HEK293 (cell line): ENCODE results near the gene LRP2BP.

Experiments used
- CTCF ChIA-PET: fragments of 350-600 bp; formaldehyde crosslinking; extraction: SDS; loops from one replicate; lab custom pipeline; 2021; ENCODE audit warnings: antibody characterized with exemption; lab: Yijun Ruan, JAX
- POLR2A ChIA-PET: fragments of 300-600 bp; formaldehyde crosslinking; extraction: SDS; loops from one replicate; lab custom pipeline; 2020; ENCODE audit warnings: antibody characterized with exemption, inconsistent platforms; lab: Yijun Ruan, JAX
- H3K27ac ChIP-seq: fragments of 200-500 bp; sonication (Bioruptor generic); 2 replicates; pipeline ENCODE4 v1.5.1; 2014; ENCODE audit warnings: low read depth, low read length, control low read depth, inconsistent platforms; ENCODE audit errors: extremely low read depth
- H3K36me3 ChIP-seq, 2 experiments: fragments of 200-500 bp in 1 of 2; sonication (Bioruptor generic) in 1 of 2; 1 replicate in 1 of 2; 2 replicates in 1 of 2; pipeline ENCODE4 v1.5.1; 2014 to 2017; ENCODE audit warnings: inconsistent platforms in 2 of 2, low read length in 2 of 2; ENCODE audit not compliant: control insufficient read depth in 2 of 2, insufficient read depth in 1 of 2
- H3K4me1 ChIP-seq: fragments of 200-500 bp; sonication (Bioruptor generic); 2 replicates; pipeline ENCODE4 v1.5.1; 2014; ENCODE audit warnings: mild to moderate bottlenecking, low read length, inconsistent platforms; ENCODE audit not compliant: control insufficient read depth, insufficient read depth
- H3K4me3 ChIP-seq: 2 replicates; pipeline ENCODE4 v1.5.1; 2011; ENCODE audit warnings: low read depth, mild to moderate bottlenecking, control low read depth, low read length, moderate library complexity
- H3K9me3 ChIP-seq: fragments of 200-500 bp; sonication (Bioruptor generic); 2 replicates; pipeline ENCODE4 v1.5.1; 2014; ENCODE audit warnings: low read depth, low read length, inconsistent platforms; ENCODE audit not compliant: control insufficient read depth, insufficient read depth
- BCL11A ChIP-seq: fragments of 450-650 bp; formaldehyde crosslinking; IDR thresholded peaks from 2 replicates; pipeline ENCODE4 v1.5.1; 2016; ENCODE audit warnings: low read depth, missing biosample characterization, missing genetic modification characterization
- HOXD13 ChIP-seq: sonication (generic); formaldehyde crosslinking; IDR thresholded peaks from 2 replicates; pipeline ENCODE4 v1.8.0; 2022; ENCODE audit warnings: missing genetic modification reagents, borderline replicate concordance
- PRDM2 ChIP-seq: fragments of 450-650 bp; formaldehyde crosslinking; IDR thresholded peaks from 2 replicates; pipeline ENCODE4 v1.5.1; 2016; ENCODE audit warnings: missing biosample characterization, missing genetic modification characterization, borderline replicate concordance
- SETDB1 ChIP-seq: IDR thresholded peaks from one replicate; pipeline ENCODE4 v1.6.1; 2017; ENCODE audit warnings: mild to moderate bottlenecking, low read length, moderate library complexity, mixed read lengths; ENCODE audit not compliant: insufficient read length
- ZBTB17 ChIP-seq: fragments of 450-650 bp; formaldehyde crosslinking; IDR thresholded peaks from 2 replicates; pipeline ENCODE4 v1.5.1; 2016; ENCODE audit warnings: missing biosample characterization, missing genetic modification characterization
- ZNF10 ChIP-seq: fragments of 450-650 bp; formaldehyde crosslinking; IDR thresholded peaks from 2 replicates; pipeline ENCODE4 v1.5.1; 2017; ENCODE audit warnings: missing biosample characterization, missing genetic modification characterization
- ZNF248 ChIP-seq: fragments of 450-650 bp; formaldehyde crosslinking; IDR thresholded peaks from 2 replicates; pipeline ENCODE4 v1.5.1; 2017; ENCODE audit warnings: missing biosample characterization, missing genetic modification characterization
- ZNF266 ChIP-seq: fragments of 450-650 bp; formaldehyde crosslinking; IDR thresholded peaks from 2 replicates; pipeline ENCODE4 v1.5.1; 2016; ENCODE audit warnings: missing biosample characterization, missing genetic modification characterization, low read depth
- ZNF362 ChIP-seq: fragments of 450-650 bp; formaldehyde crosslinking; IDR thresholded peaks from 2 replicates; pipeline ENCODE4 v1.5.1; 2016; ENCODE audit warnings: missing biosample characterization, missing genetic modification characterization
- ZNF48 ChIP-seq: fragments of 450-650 bp; formaldehyde crosslinking; IDR thresholded peaks from 2 replicates; pipeline ENCODE4 v1.5.1; 2016; ENCODE audit warnings: missing biosample characterization, missing genetic modification characterization
- ZNF530 ChIP-seq: fragments of 450-650 bp; formaldehyde crosslinking; IDR thresholded peaks from 2 replicates; pipeline ENCODE4 v1.5.1; 2016; ENCODE audit warnings: low read depth, missing biosample characterization, missing genetic modification characterization
- ZNF626 ChIP-seq: fragments of 450-650 bp; sonication (Bioruptor Pico); formaldehyde crosslinking; IDR thresholded peaks from 2 replicates; pipeline ENCODE4 v1.5.1; 2018; ENCODE audit warnings: missing biosample characterization, missing genetic modification characterization, inconsistent platforms
- ZNF707 ChIP-seq: fragments of 450-650 bp; formaldehyde crosslinking; IDR thresholded peaks from 2 replicates; pipeline ENCODE4 v1.5.1; 2016; ENCODE audit warnings: missing biosample characterization, missing genetic modification characterization
- TF ChIP-seq, protein P1 (sequence below): fragments of 450-650 bp; formaldehyde crosslinking; IDR thresholded peaks from 2 replicates; pipeline ENCODE4 v1.5.1; 2017; ENCODE audit warnings: missing biosample characterization, missing genetic modification characterization
- TF ChIP-seq, protein P2 (sequence below): fragments of 450-650 bp; formaldehyde crosslinking; IDR thresholded peaks from 2 replicates; pipeline ENCODE4 v1.5.1; 2017; ENCODE audit warnings: missing biosample characterization, missing genetic modification characterization
- TF ChIP-seq, protein P3 (sequence below): fragments of 450-650 bp; formaldehyde crosslinking; IDR thresholded peaks from 2 replicates; pipeline ENCODE4 v1.5.1; 2016; ENCODE audit warnings: missing biosample characterization, missing genetic modification characterization
- TF ChIP-seq, protein P4 (sequence below): fragments of 450-650 bp; formaldehyde crosslinking; IDR thresholded peaks from 2 replicates; pipeline ENCODE4 v1.5.1; 2016; ENCODE audit warnings: missing biosample characterization, missing genetic modification characterization

Gene LRP2BP

GRCh38 chr4:185334326-185334725 is 61.4 kb downstream of the LRP2BP start (continued):
- TF ChIP-seq, protein P1, sequence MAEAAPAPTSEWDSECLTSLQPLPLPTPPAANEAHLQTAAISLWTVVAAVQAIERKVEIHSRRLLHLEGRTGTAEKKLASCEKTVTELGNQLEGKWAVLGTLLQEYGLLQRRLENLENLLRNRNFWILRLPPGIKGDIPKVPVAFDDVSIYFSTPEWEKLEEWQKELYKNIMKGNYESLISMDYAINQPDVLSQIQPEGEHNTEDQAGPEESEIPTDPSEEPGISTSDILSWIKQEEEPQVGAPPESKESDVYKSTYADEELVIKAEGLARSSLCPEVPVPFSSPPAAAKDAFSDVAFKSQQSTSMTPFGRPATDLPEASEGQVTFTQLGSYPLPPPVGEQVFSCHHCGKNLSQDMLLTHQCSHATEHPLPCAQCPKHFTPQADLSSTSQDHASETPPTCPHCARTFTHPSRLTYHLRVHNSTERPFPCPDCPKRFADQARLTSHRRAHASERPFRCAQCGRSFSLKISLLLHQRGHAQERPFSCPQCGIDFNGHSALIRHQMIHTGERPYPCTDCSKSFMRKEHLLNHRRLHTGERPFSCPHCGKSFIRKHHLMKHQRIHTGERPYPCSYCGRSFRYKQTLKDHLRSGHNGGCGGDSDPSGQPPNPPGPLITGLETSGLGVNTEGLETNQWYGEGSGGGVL (tag by site-specific recombination) = no peak
- TF ChIP-seq PRDM2 (tag by site-specific recombination) (no peak), SETDB1 (no peak), ZNF626 (tag by site-specific recombination) (no peak), ZNF362 (tag by site-specific recombination) (no peak), ZNF248 (tag by site-specific recombination) (no peak), ZNF10 (tag by site-specific recombination) (no peak), ZNF266 (tag by site-specific recombination) (no peak)
- TF ChIP-seq, protein P2, sequence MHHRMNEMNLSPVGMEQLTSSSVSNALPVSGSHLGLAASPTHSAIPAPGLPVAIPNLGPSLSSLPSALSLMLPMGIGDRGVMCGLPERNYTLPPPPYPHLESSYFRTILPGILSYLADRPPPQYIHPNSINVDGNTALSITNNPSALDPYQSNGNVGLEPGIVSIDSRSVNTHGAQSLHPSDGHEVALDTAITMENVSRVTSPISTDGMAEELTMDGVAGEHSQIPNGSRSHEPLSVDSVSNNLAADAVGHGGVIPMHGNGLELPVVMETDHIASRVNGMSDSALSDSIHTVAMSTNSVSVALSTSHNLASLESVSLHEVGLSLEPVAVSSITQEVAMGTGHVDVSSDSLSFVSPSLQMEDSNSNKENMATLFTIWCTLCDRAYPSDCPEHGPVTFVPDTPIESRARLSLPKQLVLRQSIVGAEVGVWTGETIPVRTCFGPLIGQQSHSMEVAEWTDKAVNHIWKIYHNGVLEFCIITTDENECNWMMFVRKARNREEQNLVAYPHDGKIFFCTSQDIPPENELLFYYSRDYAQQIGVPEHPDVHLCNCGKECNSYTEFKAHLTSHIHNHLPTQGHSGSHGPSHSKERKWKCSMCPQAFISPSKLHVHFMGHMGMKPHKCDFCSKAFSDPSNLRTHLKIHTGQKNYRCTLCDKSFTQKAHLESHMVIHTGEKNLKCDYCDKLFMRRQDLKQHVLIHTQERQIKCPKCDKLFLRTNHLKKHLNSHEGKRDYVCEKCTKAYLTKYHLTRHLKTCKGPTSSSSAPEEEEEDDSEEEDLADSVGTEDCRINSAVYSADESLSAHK (tag by site-specific recombination) = no peak
- TF ChIP-seq, protein P3, sequence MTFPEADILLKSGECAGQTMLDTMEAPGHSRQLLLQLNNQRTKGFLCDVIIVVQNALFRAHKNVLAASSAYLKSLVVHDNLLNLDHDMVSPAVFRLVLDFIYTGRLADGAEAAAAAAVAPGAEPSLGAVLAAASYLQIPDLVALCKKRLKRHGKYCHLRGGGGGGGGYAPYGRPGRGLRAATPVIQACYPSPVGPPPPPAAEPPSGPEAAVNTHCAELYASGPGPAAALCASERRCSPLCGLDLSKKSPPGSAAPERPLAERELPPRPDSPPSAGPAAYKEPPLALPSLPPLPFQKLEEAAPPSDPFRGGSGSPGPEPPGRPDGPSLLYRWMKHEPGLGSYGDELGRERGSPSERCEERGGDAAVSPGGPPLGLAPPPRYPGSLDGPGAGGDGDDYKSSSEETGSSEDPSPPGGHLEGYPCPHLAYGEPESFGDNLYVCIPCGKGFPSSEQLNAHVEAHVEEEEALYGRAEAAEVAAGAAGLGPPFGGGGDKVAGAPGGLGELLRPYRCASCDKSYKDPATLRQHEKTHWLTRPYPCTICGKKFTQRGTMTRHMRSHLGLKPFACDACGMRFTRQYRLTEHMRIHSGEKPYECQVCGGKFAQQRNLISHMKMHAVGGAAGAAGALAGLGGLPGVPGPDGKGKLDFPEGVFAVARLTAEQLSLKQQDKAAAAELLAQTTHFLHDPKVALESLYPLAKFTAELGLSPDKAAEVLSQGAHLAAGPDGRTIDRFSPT (tag by site-specific recombination) = no peak
- TF ChIP-seq, all 188 proteins: peak for 0

DNA sequence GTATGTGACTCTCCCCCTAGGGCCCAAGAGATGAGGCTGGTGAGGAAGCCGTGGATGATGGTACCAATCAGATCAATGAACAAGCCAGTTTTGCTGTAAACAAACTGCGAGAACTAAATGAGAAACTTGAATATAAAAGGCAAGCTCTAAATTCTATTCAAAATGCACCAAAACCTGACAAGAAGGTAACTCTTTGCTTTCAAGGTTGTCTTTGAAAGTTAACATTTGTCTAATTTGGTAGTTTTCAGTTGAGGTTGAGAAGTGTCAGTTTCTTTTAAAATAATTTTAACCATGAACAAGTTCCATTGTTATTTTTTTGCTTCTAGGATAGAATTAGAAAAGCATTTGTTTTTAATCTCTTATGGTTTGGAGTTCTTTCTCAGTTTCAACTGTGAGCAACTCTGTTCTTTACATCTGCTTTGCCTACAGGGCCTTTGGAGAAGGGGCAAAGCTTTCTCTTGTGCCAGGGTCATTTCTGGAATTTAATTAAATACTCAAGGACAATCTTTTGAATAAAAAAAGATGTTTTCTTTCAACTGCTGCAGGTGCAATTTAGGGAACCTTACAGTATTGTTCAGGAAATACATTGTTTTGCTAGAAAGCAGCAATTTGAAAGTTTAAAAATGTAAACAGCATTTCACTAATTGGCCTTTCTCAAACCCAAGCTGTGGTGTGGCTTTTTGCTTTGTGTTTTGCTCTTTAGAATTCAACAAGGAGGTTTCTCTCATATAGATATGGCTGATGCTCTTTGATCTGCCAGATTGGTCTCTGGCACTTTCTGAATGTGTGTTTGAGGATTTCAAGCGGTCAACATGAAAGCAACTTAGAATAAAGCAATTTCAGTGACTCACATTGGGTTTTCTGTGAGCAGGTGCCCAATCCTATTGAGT is 62.9 kb downstream of the LRP2BP start:
- H3K4me3 ChIP-seq = no peak overlapping the region
- H3K4me1 ChIP-seq = no peaks in the 10 kb centered on the region
- H3K27ac ChIP-seq = no peak overlapping the region
- CTCF ChIA-PET = no interaction called here
- POLR2A ChIA-PET = no interaction called here
- peaks cover 0 to 22% of the 10 kb centered on the region in 2 experiments; a peak in 2 of 3 replicates for H3K36me3 ChIP-seq
- no peaks in the 10 kb centered on the region for H3K9me3 ChIP-seq
- TF ChIP-seq, protein P4, sequence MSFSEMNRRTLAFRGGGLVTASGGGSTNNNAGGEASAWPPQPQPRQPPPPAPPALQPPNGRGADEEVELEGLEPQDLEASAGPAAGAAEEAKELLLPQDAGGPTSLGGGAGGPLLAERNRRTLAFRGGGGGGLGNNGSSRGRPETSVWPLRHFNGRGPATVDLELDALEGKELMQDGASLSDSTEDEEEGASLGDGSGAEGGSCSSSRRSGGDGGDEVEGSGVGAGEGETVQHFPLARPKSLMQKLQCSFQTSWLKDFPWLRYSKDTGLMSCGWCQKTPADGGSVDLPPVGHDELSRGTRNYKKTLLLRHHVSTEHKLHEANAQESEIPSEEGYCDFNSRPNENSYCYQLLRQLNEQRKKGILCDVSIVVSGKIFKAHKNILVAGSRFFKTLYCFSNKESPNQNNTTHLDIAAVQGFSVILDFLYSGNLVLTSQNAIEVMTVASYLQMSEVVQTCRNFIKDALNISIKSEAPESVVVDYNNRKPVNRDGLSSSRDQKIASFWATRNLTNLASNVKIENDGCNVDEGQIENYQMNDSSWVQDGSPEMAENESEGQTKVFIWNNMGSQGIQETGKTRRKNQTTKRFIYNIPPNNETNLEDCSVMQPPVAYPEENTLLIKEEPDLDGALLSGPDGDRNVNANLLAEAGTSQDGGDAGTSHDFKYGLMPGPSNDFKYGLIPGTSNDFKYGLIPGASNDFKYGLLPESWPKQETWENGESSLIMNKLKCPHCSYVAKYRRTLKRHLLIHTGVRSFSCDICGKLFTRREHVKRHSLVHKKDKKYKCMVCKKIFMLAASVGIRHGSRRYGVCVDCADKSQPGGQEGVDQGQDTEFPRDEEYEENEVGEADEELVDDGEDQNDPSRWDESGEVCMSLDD (tag by site-specific recombination) = no peak
- no peak for TF ChIP-seq BCL11A (tag by site-specific recombination)
- TF ChIP-seq ZBTB17 (tag by site-specific recombination) = no peak
- no peak for TF ChIP-seq HOXD13 (CRISPR knock-in tag)
- no peak for TF ChIP-seq ZNF48 (tag by site-specific recombination)
- no peak for TF ChIP-seq ZNF530 (tag by site-specific recombination)
- TF ChIP-seq ZNF707 (tag by site-specific recombination) = no peak
